Glutamatergic neuron (in vitro differentiated cells): Measurements from ENCODE around the gene LRRC46. TPM values are rescaled to one million over a fixed set of nuclear protein-coding genes. Genes with fewer than 3 reads are reported as not detected.

Experiments used
- DNase-seq: peaks from one replicate; pipeline ENCODE4 v3.0.0; 2022
- H3K27ac Mint-ChIP-seq: one replicate; pipeline ENCODE4 v1.8.0; 2020; ENCODE audit warnings: mild to moderate bottlenecking, mixed read lengths, inconsistent platforms; ENCODE audit not compliant: unreplicated experiment
- H3K27me3 Mint-ChIP-seq: one replicate; pipeline ENCODE4 v1.8.0; 2020; ENCODE audit warnings: mild to moderate bottlenecking, moderate library complexity, mixed read lengths, inconsistent platforms; ENCODE audit not compliant: unreplicated experiment
- H3K36me3 Mint-ChIP-seq: one replicate; pipeline ENCODE4 v1.8.0; 2020; ENCODE audit warnings: mild to moderate bottlenecking, mixed read lengths, inconsistent platforms; ENCODE audit not compliant: unreplicated experiment
- H3K4me1 Mint-ChIP-seq: one replicate; pipeline ENCODE4 v1.8.0; 2020; ENCODE audit warnings: mild to moderate bottlenecking, low read depth, mixed read lengths, inconsistent platforms; ENCODE audit not compliant: unreplicated experiment
- H3K4me3 Mint-ChIP-seq: one replicate; pipeline ENCODE4 v1.8.0; 2020; ENCODE audit warnings: mild to moderate bottlenecking, mixed read lengths, inconsistent platforms; ENCODE audit not compliant: unreplicated experiment
- H3K9me3 Mint-ChIP-seq: one replicate; pipeline ENCODE4 v1.8.0; 2020; ENCODE audit warnings: mild to moderate bottlenecking, moderate library complexity, mixed read lengths, inconsistent platforms; ENCODE audit not compliant: unreplicated experiment
- total RNA-seq: library from RNA; stranded (reverse); fragmentation: NEBNext Ultra II Directional; extraction: Animal tissue kit (Norgen Biotek cat#: 25700); gene quantifications from one replicate; pipeline ENCODE4 v1.2.1, GENCODE V29; 2021; ENCODE audit not compliant: unreplicated experiment
- TF ChIP-seq, protein P1 (sequence below): fragments of 200-600 bp; sonication (generic); IDR thresholded peaks from one replicate; pipeline ENCODE4 v1.5.0; 2021; ENCODE audit not compliant: partially characterized antibody, unreplicated experiment

LRRC46 gene
- total RNA-seq, 1 donor from 2014 or later = 1.3 TPM

DNA sequence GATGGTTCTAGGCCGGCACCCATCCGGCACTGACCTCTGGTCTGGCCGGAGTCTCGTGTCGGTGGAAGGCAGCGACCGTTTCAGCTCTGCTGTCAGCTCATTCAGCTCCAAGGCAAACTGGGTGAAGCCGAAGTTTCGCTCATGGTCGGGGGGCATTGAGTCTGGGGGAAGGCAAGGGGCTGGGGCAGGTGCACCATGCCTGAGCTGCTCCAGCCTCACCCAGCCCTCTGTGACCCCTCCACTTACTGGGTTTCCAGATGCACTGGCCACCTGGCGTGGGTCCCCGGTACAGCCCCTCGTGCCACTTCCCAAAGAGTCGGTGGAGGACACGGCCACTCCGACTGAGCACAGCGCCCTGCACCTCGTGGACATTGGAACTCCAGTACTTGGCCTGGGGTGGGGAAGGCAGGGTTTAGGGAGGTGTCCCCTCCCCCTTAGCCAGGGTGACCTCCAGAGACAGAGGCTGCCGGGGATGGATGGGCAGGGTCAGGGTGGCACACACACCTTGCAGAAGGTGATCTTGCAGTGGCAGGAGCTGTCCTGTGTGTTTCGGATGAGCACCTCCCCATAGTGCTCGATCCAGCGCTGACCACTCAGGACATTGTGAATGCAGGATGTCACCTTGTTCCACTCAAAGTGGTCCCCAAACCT, 22.5 kb upstream of the LRRC46 start:
- TF ChIP-seq, protein P1, sequence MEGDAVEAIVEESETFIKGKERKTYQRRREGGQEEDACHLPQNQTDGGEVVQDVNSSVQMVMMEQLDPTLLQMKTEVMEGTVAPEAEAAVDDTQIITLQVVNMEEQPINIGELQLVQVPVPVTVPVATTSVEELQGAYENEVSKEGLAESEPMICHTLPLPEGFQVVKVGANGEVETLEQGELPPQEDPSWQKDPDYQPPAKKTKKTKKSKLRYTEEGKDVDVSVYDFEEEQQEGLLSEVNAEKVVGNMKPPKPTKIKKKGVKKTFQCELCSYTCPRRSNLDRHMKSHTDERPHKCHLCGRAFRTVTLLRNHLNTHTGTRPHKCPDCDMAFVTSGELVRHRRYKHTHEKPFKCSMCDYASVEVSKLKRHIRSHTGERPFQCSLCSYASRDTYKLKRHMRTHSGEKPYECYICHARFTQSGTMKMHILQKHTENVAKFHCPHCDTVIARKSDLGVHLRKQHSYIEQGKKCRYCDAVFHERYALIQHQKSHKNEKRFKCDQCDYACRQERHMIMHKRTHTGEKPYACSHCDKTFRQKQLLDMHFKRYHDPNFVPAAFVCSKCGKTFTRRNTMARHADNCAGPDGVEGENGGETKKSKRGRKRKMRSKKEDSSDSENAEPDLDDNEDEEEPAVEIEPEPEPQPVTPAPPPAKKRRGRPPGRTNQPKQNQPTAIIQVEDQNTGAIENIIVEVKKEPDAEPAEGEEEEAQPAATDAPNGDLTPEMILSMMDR = no peak
- Mint-ChIP-seq H3K36me3 (peaks cover 6% of the 10 kb centered on the region), H3K4me1 (no peaks in the 10 kb centered on the region), H3K27me3 (peaks cover 11% of the 10 kb centered on the region), H3K4me3 (no peak overlapping the region), H3K27ac (no peak overlapping the region), H3K9me3 (peaks cover 2% of the 10 kb centered on the region)
- DNase-seq = no peak

DNA sequence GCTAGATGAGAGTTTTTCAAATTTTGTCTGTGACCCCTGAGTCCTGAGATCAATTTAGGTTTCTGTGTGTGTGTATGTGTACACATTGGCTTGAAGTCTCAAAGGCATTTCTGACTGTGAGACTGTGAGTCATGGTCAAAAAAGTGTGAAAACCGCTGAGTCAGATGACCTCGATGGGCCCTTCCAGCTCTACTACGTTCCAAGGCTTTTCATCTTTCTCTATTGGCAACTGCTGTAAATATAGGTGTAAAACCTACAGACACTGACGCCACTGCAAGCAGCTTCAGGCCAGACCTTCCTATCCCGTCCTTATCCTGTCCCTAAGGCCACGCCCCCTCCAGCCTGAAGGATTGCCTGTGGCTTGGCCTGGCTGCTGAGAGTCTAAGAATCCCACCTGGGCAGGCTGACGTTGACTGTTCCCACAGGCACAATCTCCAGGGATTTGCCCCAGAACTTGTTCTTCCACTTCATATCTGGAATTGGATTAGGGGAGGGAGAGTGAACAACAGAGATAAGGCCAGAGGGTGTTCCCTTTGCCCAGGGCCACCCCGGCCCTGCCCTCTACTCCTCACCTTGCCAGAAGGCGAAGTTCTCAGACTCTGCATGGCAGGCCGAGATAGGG, 21.2 kb upstream of the LRRC46 start:
- Mint-ChIP-seq H3K36me3 (peaks cover 6% of the 10 kb centered on the region), H3K27ac (no peak overlapping the region), H3K4me3 (no peak overlapping the region), H3K9me3 (peaks cover 2% of the 10 kb centered on the region), H3K27me3 (peaks cover 13% of the 10 kb centered on the region), H3K4me1 (no peaks in the 10 kb centered on the region)
- TF ChIP-seq, protein P1 = no peak
- DNase-seq = no peak

DNA sequence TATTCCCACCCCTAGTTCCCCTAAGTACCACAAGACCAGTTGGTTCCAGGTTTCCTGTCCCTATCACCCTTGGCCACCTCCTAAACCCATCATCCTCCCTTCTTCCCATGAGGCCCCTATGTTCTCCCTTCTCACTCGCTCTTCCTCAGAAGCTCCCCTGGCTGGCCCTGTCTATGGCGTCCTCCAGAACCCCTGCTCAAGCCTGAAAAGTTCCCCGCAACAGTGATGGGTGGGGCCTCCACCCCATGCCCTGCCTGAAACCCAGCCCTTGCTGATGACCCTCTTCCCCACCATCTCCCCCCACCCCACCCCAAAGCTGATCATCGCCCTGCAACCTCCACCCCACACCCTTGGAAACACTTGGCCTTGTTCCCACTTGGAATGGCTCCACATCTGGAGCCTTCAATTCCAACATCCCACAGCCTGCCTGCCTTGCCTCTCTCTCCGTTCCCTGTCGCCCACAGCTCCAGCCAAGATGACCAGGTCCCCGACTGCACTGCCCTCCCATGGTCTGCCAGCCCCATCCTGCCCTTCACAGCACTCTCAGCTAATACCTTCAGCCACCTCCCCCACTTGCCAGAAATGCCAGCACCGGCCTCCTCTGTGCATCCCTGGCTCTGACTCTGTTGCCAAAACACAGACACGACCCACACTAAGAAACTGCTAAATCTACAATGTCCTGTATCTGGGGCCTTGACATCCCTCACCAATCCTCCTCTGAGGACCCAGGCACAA, 20.4 kb upstream of the LRRC46 start:
- H3K36me3 Mint-ChIP-seq = peaks cover 6% of the 10 kb centered on the region
- TF ChIP-seq, protein P1 = no peak
- H3K4me3 Mint-ChIP-seq = no peak overlapping the region
- DNase-seq = no peak
- no peaks in the 10 kb centered on the region for H3K4me1 Mint-ChIP-seq
- no peak overlapping the region for H3K27ac Mint-ChIP-seq
- peaks cover 1% of the 10 kb centered on the region for H3K9me3 Mint-ChIP-seq
- H3K27me3 Mint-ChIP-seq = peaks cover 13% of the 10 kb centered on the region

DNA sequence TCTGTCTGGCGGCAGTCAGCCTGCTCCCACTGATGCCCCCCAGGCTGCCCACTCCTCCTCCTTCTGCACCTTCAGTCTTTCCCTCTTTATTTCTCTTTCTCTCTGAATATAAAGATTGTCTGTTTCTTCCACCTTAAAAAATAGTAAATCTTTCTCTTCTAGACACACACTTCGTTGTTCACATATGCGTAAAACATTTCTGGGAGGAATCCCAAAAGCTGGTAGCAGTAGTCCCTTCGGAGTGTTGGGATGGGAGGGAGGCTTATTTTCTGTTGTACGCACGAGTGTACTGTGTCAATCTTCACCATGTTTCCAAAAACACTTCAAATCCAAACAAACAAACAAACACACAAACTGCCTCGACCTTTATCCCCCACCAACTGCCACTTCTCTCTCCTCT, 19.8 kb upstream of the LRRC46 start:
- no peak for DNase-seq
- Mint-ChIP-seq H3K27me3 (peaks cover 13% of the 10 kb centered on the region), H3K27ac (no peak overlapping the region), H3K4me3 (no peak overlapping the region), H3K9me3 (no peaks in the 10 kb centered on the region), H3K4me1 (no peaks in the 10 kb centered on the region), H3K36me3 (peaks cover 6% of the 10 kb centered on the region)
- TF ChIP-seq, protein P1 = no peak
